Ishikawa (cell line): Measurements from ENCODE around the gene MYO19.

ENCODE experiments used
- CEBPB ChIP-seq: IDR thresholded peaks from 2 replicates; pipeline ENCODE4 v1.6.1; 2012
- CREB1 ChIP-seq: IDR thresholded peaks from 2 replicates; pipeline ENCODE4 v1.6.1; 2012; ENCODE audit warnings: low read depth
- EGR1 ChIP-seq: IDR thresholded peaks from 2 replicates; pipeline ENCODE4 v1.6.1; 2012
- EP300 ChIP-seq: IDR thresholded peaks from 2 replicates; pipeline ENCODE4 v1.6.1; 2012; ENCODE audit warnings: borderline replicate concordance
- FOXM1 ChIP-seq: IDR thresholded peaks from 2 replicates; pipeline ENCODE4 v1.6.1; 2012; ENCODE audit warnings: low read depth, borderline replicate concordance
- MAX ChIP-seq: IDR thresholded peaks from 2 replicates; pipeline ENCODE4 v1.6.1; 2012
- NFIC ChIP-seq: IDR thresholded peaks from 2 replicates; pipeline ENCODE4 v1.6.1; 2012
- RAD21 ChIP-seq: IDR thresholded peaks from 2 replicates; pipeline ENCODE4 v1.6.1; 2012; ENCODE audit warnings: low read depth
- REST ChIP-seq: IDR thresholded peaks from 2 replicates; pipeline ENCODE4 v1.6.1; 2012; ENCODE audit warnings: low read depth, mild to moderate bottlenecking
- TAF1 ChIP-seq: IDR thresholded peaks from 2 replicates; pipeline ENCODE4 v1.6.1; 2012; ENCODE audit warnings: low read depth, mild to moderate bottlenecking
- TCF12 ChIP-seq: IDR thresholded peaks from 2 replicates; pipeline ENCODE4 v1.6.1; 2012; ENCODE audit warnings: low read depth
- TEAD4 ChIP-seq: IDR thresholded peaks from 2 replicates; pipeline ENCODE4 v1.6.1; 2012
- USF1 ChIP-seq: IDR thresholded peaks from 2 replicates; pipeline ENCODE4 v1.6.1; 2012
- YY1 ChIP-seq: IDR thresholded peaks from 2 replicates; pipeline ENCODE4 v1.6.1; 2012; ENCODE audit warnings: low read depth
- ZBTB7A ChIP-seq: IDR thresholded peaks from 2 replicates; pipeline ENCODE4 v1.6.1; 2012; ENCODE audit warnings: low read depth

Gene MYO19

GRCh38 chr17:36501351-36501750 is 33.3 kb downstream of the MYO19 start:
- TF ChIP-seq CREB1 (no peak), REST (no peak), EGR1 (no peak), TCF12 (no peak), EP300 (no peak)

GRCh38 chr17:36500745-36501225 is 33.9 kb downstream of the MYO19 start:
- TF ChIP-seq EP300 (no peak), TEAD4 (peak; percentile 51; the same call in 1 of the 2 replicates)

- TF ChIP-seq EGR1, result no peak
Measured at GRCh38 chr17:36498560-36499300, 35.9 kb downstream of the MYO19 start.

- TF ChIP-seq NFIC (no peak), TAF1 (no peak), CEBPB (no peak), EP300 (no peak), MAX (no peak), TCF12 (no peak), EGR1 (no peak), USF1 (no peak), RAD21 (no peak), YY1 (no peak), REST (no peak), TEAD4 (no peak)
Measured at GRCh38 chr17:36498155-36498554, 36.5 kb downstream of the MYO19 start.

GRCh38 chr17:36496018-36496789 is 38.5 kb downstream of the MYO19 start:
- TF ChIP-seq CEBPB (no peak), USF1 (no peak), TEAD4 (no peak), TCF12 (no peak), RAD21 (no peak), FOXM1 (no peak), ZBTB7A (no peak), NFIC (no peak), MAX (no peak), EP300 (no peak), REST (no peak), EGR1 (no peak), CREB1 (no peak)
